Brain microvascular endothelial cell (primary cell): ENCODE data around the gene ADNP.

Source experiments
- DNase-seq: peaks from one replicate; pipeline ENCODE4 v3.0.0-alpha.2; 2020
- H3K27ac ChIP-seq: fragments of 250-450 bp; sonication (Bioruptor Pico); 2 replicates; pipeline ENCODE4 v1.5.1; 2020; ENCODE audit warnings: mild to moderate bottlenecking, moderate library complexity
- H3K27me3 ChIP-seq: fragments of 250-450 bp; sonication (Bioruptor Pico); replicated peaks from 2 replicates; pipeline ENCODE4 v1.5.1; 2020; ENCODE audit warnings: mild to moderate bottlenecking
- H3K36me3 ChIP-seq: fragments of 250-450 bp; sonication (Bioruptor Pico); replicated peaks from 2 replicates; pipeline ENCODE4 v1.5.1; 2020; ENCODE audit warnings: mild to moderate bottlenecking
- H3K4me3 ChIP-seq: 2 replicates; pipeline ENCODE4 v1.5.1; 2011; ENCODE audit warnings: low read depth, mild to moderate bottlenecking, control low read depth, low read length, moderate library complexity
- in situ Hi-C: cut with HindIII; loops from 2 replicates; pipeline ENCODE4 v1.10.0; 2017; ENCODE audit warnings: low sequenced_read_pairs, low pct_ligation_motif_present
- TF ChIP-seq, protein P1 (sequence below): IDR thresholded peaks from 2 replicates; pipeline ENCODE4 v1.5.1; 2011; ENCODE audit warnings: low read depth, mild to moderate bottlenecking, moderate library complexity, low read length, control low read depth, inconsistent platforms; ENCODE audit errors: missing control alignments

Gene ADNP

DNA sequence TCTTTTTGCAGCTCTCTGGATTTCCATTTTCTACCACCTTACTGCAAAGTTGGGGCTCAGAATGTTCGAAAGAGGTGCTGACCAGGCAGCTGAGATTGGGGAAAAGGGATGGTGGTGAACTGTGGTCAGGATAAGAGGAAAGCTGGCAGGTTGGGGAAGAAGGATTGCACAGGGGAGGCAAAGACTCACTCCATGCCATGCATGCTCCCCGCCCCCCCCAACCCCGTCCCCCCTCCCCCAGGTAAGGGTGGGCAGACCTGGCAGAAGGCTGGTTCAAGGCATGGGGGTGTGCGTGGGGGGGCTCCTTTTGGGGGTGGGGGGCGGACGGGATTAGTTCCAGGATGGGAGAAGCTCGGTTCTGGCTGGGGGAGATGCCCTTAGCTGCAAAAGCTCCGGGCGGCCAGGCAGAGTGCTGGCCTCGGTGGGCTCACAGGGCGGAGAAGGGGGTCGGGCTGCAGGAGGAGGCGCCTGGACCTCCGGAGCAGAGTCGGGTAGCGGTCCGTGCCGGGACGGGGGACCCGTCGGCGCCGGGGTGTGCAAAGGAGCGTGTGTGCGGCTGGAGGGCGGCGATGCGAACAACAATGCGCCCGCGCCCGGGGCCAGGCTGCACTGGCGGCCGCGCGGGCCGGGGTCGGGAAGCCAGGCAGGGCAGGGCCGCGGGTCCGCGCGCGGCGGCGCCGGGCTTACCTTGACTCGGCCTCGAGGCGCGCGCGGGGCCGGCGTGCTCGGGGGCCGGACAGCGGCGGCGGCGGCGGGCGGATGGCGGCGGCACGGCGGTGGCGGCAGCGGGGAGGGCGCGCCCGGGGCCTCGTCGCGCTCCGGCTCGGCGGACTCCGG lies 880 bp downstream of the ADNP start:
- no peak for DNase-seq
- no peaks in the 10 kb centered on the region for H3K27me3 ChIP-seq

DNA sequence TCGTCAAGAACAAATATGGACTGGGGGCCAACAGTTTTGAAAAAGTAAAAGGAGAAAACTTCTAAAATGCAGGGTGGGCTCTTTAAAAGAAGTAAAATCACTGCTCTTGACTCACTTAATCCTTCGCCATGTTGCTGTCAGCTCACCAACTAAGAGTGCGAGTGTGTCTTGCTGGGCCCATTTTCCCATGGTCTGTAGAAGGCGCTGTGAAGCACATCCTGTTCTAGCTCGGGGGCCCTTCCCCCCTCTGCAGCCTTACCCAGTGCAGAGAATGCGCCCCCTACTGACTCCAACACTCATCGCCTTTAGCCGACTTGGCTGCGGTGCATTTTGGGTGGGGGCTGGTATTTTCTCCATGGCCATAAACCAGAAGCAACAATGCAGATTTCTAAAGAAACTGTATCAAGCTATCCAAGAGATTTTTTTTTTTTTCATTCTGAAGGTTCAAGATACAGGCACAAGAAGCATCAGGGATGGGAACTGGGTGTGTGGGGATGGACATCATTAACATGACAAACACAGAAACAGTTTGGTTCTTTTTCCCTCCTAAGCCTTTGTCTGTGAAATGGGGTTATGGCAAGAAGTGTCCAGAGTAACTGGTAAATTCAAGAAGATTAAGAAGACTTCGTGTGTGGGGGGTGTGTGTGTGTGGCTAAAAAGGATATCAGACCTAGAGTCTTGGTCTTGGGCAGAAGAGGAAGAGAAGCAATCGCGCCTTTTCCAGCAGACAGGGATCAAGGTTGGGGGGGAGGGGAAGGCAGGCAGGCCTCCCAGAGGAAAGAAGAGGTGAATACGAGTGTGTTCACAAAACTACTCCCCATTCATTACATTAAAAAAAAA lies 1.7 kb downstream of the ADNP start:
- Histone ChIP-seq H3K36me3 (peaks cover 14% of the 10 kb centered on the region), H3K4me3 (peak overlapping the region; percentile 85), H3K27me3 (no peaks in the 10 kb centered on the region), H3K27ac (peak overlapping the region; percentile 43)
- peak; percentile 96 for DNase-seq
- TF ChIP-seq, protein P1, sequence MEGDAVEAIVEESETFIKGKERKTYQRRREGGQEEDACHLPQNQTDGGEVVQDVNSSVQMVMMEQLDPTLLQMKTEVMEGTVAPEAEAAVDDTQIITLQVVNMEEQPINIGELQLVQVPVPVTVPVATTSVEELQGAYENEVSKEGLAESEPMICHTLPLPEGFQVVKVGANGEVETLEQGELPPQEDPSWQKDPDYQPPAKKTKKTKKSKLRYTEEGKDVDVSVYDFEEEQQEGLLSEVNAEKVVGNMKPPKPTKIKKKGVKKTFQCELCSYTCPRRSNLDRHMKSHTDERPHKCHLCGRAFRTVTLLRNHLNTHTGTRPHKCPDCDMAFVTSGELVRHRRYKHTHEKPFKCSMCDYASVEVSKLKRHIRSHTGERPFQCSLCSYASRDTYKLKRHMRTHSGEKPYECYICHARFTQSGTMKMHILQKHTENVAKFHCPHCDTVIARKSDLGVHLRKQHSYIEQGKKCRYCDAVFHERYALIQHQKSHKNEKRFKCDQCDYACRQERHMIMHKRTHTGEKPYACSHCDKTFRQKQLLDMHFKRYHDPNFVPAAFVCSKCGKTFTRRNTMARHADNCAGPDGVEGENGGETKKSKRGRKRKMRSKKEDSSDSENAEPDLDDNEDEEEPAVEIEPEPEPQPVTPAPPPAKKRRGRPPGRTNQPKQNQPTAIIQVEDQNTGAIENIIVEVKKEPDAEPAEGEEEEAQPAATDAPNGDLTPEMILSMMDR = peak; percentile 99
- in situ Hi-C loops = no loop called here

More for the DNA sequence above, 880 bp downstream of the ADNP start:
- H3K4me3 ChIP-seq = peak overlapping the region; percentile 85
- H3K27ac ChIP-seq = peak overlapping the region; percentile 94
- in situ Hi-C loops = no loop called here
- peaks cover 19% of the 10 kb centered on the region for H3K36me3 ChIP-seq
- TF ChIP-seq, protein P1 = no peak

DNA sequence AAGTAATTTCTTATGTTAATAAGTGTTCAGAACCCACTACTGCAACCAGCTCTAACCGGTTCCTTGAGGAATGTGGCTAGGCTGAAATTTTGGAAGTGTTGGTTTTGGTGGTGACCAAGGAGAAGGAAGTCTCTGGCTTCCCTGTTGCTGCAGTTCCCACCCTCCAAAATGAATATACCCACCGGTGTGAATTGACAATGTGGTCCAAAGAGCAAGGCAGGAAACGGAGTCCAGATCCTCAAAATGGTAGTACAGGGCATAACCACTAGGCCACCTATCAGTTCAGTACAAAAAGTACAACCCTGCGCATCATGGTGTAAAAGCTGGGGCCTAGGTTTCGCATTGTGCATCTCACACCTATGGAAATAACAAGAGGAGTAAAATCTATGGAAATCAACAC lies 2.8 kb downstream of the ADNP start:
- no peaks in the 10 kb centered on the region for H3K27me3 ChIP-seq
- no peak overlapping the region for H3K27ac ChIP-seq
- DNase-seq = no peak
- TF ChIP-seq, protein P1 = peak; percentile 24
- in situ Hi-C loops = no loop called here
- H3K36me3 ChIP-seq = peaks cover 17% of the 10 kb centered on the region
- H3K4me3 ChIP-seq = peak overlapping the region; percentile 85

DNA sequence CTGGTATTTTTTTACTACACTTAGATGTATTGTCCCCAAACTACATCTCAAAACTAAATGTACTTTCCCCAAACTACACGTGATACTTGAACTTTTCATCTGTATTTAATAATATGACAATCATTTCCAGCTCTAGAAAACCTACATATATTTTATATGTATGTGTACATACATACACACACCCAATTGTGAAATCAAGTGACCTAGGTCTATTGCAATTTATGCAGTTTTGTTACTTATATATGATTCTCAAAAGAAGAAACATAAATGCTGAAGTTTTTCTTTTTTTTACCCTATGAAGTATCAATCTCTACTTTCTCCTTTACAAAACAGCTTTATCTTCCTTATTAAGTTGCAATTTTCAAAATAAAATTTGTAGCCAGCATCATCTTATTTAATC lies 4.7 kb downstream of the ADNP start:
- no peak for DNase-seq
- H3K27me3 ChIP-seq = no peaks in the 10 kb centered on the region
- in situ Hi-C loops = no loop called here
- TF ChIP-seq, protein P1 = no peak
- H3K27ac ChIP-seq = no peak overlapping the region
- peaks cover 15% of the 10 kb centered on the region for H3K36me3 ChIP-seq
- no peak overlapping the region for H3K4me3 ChIP-seq

DNA sequence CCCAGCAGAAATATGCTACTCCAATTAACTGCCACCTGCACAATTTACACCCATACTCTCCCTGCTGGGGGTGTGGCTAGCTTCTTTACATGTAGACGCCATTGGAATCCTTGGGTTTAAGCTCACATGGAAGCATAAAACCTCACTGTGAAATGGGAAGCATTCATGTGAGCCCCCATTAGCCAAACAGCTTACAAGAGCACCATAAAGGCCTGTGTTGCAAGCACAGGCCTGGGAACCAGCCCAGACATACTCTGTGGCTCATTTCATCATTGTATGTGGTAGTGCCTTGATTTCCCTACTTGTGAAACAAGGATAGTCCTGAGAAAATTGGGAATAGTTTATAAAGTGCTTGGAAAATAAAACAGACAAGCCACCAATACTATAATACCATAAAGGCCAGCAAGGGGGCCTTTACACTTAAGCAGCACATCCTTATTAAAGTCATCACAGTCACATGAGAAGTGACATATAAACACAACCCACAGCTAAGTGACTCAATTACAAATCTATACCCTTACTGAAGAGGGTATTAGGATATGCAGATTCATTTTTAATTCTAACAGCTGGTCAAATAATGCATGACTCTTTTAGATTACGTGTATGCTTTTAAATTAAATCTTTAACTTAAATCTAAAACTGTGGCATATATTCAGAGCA lies 6.8 kb downstream of the ADNP start:
- no peak overlapping the region for H3K27ac ChIP-seq
- H3K4me3 ChIP-seq = no peak overlapping the region
- in situ Hi-C loops = loop anchor here (25.0 kb wide), 1 partner anchor 112 kb away; no protein-coding TSS in a partner anchor
- peaks cover 15% of the 10 kb centered on the region for H3K36me3 ChIP-seq
- DNase-seq = no peak
- no peaks in the 10 kb centered on the region for H3K27me3 ChIP-seq
- TF ChIP-seq, protein P1 = no peak
